Transverse colon (tissue), 3 donors: ENCODE data around the gene SLC6A11.

Experiments
- CTCF ChIP-seq, 5 experiments: fragments of 200-600 bp in 3 of 5; fragments of 450-650 bp in 2 of 5; sonication (generic) in 3 of 5; IDR thresholded peaks; 1 replicate in 2 of 5; 2 replicates in 3 of 5; pipeline ENCODE4 v1.5.1; 2016 to 2017; ENCODE audit warnings: antibody characterized with exemption in 5 of 5, inconsistent platforms in 3 of 5, mild to moderate bottlenecking in 2 of 5, moderate library complexity in 1 of 5
- POLR2A ChIP-seq: fragments of 450-650 bp; IDR thresholded peaks from one replicate; pipeline ENCODE4 v1.6.1; 2016; ENCODE audit warnings: antibody characterized with exemption, mild to moderate bottlenecking, moderate library complexity

- TF ChIP-seq CTCF (IDR thresholded peaks at IDR 0.05) (no peak), POLR2A (no peak)
Observed at GRCh38 chr3:10929978-10930665, 114.1 kb downstream of the SLC6A11 start.
